GM23338 (cell line): Measurements from ENCODE around the gene KRTAP5-1. TPM values are rescaled to one million over a fixed set of nuclear protein-coding genes. Genes with fewer than 3 reads are reported as not detected.
A peak's percentile ranks its signal among the peaks of the same experiment; 100 is the strongest.

Source experiments
- JUNB ChIP-seq: IDR thresholded peaks from one replicate; pipeline ENCODE4 v1.6.1; 2016; ENCODE audit warnings: antibody characterized with exemption; ENCODE audit not compliant: unreplicated experiment
- ZNF114 ChIP-seq: fragments of 250-450 bp; sonication (Bioruptor Pico); IDR thresholded peaks from 2 replicates; pipeline ENCODE4 v1.5.0; 2020; ENCODE audit warnings: mild to moderate bottlenecking, moderate library complexity
- polyA plus RNA-seq: library from polyadenylated mRNA; unstranded; fragments of >200 nt; fragmentation: Nextera tagmentation; extraction: Ambion mirVana; gene quantifications from 2 replicates; pipeline ENCODE4 v1.2.1, GENCODE V29; 2016
- total RNA-seq: library from RNA; depleted of rRNA; stranded (reverse); fragments of >200 nt; shearing (Covaris generic); gene quantifications from 2 replicates; pipeline ENCODE4 v1.2.3, GENCODE V29; 2014
- TF ChIP-seq, protein P1 (sequence below): fragments of 250-450 bp; sonication (Bioruptor Pico); IDR thresholded peaks from 2 replicates; pipeline ENCODE4 v1.5.0; 2020; ENCODE audit warnings: mild to moderate bottlenecking, moderate library complexity
- TF ChIP-seq, protein P2 (sequence below): IDR thresholded peaks from one replicate; pipeline ENCODE4 v1.6.1; 2018; ENCODE audit warnings: antibody characterized with exemption; ENCODE audit not compliant: unreplicated experiment
- TF ChIP-seq, protein P3 (sequence below): IDR thresholded peaks from 2 replicates; pipeline ENCODE4 v1.6.1; 2016; ENCODE audit warnings: antibody characterized with exemption
- TF ChIP-seq, protein P4 (sequence below), 2 experiments: fragments of 200-600 bp in 1 of 2; sonication (generic) in 1 of 2; conservative IDR thresholded peaks; 2 replicates each; pipeline versions ENCODE4 v1.5.1 to v1.6.1; 2016 to 2017; ENCODE audit warnings: antibody characterized with exemption in 2 of 2, low read depth in 2 of 2, mild to moderate bottlenecking in 2 of 2, moderate library complexity in 1 of 2

KRTAP5-1 gene
- total and polyA plus RNA-seq, 2 experiments from 2014 or later = not detected

DNA sequence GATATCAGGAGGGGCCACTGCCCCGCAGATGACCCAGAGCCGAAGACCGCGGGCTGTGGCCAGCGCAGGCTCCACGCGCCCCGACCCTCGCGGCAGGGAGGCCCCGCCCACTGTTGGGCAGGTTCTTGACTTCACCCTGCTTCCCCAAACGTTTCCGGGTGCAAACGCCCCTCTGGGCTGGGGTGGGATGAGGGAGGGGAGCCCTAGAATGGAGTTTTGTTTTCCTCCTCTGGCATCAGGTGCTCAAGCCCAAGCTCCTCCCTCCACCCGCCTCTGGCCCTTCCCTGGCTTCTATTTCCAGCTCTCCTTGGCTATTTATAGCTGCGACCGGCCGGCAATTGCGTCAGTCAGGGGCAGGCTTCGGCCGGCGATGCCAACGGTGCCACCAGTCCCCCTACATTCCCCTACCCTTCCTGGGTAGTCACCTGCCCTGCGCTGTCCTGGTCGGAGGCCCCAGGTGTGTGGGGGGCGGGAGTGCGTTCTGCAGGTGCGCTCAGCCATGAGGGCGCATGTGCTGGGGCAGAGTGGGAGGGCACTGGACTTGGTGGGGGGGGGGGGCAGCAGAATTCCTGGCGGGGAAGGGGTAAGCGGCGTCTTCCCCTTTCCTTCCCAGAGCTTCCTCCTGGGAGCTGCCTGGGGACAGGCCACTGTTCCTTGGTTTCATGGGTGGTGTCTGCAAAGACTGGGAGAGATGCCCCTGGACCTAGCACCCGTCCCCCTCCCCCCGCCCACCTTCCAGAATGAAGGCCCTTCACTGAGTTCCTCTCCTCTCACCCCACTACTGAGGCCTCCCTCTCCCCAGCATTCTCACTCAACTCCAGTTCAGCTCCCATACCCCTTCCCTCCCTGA, 36.6 kb downstream of the KRTAP5-1 start (continued):
- TF ChIP-seq, protein P1, sequence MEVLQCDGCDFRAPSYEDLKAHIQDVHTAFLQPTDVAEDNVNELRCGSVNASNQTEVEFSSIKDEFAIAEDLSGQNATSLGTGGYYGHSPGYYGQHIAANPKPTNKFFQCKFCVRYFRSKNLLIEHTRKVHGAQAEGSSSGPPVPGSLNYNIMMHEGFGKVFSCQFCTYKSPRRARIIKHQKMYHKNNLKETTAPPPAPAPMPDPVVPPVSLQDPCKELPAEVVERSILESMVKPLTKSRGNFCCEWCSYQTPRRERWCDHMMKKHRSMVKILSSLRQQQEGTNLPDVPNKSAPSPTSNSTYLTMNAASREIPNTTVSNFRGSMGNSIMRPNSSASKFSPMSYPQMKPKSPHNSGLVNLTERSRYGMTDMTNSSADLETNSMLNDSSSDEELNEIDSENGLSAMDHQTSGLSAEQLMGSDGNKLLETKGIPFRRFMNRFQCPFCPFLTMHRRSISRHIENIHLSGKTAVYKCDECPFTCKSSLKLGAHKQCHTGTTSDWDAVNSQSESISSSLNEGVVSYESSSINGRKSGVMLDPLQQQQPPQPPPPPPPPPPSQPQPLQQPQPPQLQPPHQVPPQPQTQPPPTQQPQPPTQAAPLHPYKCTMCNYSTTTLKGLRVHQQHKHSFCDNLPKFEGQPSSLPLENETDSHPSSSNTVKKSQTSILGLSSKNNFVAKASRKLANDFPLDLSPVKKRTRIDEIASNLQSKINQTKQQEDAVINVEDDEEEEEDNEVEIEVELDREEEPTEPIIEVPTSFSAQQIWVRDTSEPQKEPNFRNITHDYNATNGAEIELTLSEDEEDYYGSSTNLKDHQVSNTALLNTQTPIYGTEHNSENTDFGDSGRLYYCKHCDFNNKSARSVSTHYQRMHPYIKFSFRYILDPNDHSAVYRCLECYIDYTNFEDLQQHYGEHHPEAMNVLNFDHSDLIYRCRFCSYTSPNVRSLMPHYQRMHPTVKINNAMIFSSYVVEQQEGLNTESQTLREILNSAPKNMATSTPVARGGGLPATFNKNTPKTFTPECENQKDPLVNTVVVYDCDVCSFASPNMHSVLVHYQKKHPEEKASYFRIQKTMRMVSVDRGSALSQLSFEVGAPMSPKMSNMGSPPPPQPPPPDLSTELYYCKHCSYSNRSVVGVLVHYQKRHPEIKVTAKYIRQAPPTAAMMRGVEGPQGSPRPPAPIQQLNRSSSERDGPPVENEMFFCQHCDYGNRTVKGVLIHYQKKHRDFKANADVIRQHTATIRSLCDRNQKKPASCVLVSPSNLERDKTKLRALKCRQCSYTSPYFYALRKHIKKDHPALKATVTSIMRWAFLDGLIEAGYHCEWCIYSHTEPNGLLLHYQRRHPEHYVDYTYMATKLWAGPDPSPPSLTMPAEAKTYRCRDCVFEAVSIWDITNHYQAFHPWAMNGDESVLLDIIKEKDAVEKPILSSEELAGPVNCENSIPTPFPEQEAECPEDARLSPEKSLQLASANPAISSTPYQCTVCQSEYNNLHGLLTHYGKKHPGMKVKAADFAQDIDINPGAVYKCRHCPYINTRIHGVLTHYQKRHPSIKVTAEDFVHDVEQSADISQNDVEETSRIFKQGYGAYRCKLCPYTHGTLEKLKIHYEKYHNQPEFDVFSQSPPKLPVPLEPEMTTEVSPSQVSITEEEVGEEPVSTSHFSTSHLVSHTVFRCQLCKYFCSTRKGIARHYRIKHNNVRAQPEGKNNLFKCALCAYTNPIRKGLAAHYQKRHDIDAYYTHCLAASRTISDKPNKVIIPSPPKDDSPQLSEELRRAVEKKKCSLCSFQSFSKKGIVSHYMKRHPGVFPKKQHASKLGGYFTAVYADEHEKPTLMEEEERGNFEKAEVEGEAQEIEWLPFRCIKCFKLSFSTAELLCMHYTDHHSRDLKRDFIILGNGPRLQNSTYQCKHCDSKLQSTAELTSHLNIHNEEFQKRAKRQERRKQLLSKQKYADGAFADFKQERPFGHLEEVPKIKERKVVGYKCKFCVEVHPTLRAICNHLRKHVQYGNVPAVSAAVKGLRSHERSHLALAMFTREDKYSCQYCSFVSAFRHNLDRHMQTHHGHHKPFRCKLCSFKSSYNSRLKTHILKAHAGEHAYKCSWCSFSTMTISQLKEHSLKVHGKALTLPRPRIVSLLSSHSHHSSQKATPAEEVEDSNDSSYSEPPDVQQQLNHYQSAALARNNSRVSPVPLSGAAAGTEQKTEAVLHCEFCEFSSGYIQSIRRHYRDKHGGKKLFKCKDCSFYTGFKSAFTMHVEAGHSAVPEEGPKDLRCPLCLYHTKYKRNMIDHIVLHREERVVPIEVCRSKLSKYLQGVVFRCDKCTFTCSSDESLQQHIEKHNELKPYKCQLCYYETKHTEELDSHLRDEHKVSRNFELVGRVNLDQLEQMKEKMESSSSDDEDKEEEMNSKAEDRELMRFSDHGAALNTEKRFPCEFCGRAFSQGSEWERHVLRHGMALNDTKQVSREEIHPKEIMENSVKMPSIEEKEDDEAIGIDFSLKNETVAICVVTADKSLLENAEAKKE (CRISPR knock-in tag) = no peak
- TF ChIP-seq JUNB (no peak), ZNF114 (no peak)
- TF ChIP-seq, protein P2, sequence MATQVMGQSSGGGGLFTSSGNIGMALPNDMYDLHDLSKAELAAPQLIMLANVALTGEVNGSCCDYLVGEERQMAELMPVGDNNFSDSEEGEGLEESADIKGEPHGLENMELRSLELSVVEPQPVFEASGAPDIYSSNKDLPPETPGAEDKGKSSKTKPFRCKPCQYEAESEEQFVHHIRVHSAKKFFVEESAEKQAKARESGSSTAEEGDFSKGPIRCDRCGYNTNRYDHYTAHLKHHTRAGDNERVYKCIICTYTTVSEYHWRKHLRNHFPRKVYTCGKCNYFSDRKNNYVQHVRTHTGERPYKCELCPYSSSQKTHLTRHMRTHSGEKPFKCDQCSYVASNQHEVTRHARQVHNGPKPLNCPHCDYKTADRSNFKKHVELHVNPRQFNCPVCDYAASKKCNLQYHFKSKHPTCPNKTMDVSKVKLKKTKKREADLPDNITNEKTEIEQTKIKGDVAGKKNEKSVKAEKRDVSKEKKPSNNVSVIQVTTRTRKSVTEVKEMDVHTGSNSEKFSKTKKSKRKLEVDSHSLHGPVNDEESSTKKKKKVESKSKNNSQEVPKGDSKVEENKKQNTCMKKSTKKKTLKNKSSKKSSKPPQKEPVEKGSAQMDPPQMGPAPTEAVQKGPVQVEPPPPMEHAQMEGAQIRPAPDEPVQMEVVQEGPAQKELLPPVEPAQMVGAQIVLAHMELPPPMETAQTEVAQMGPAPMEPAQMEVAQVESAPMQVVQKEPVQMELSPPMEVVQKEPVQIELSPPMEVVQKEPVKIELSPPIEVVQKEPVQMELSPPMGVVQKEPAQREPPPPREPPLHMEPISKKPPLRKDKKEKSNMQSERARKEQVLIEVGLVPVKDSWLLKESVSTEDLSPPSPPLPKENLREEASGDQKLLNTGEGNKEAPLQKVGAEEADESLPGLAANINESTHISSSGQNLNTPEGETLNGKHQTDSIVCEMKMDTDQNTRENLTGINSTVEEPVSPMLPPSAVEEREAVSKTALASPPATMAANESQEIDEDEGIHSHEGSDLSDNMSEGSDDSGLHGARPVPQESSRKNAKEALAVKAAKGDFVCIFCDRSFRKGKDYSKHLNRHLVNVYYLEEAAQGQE = no peak
- TF ChIP-seq, protein P3, sequence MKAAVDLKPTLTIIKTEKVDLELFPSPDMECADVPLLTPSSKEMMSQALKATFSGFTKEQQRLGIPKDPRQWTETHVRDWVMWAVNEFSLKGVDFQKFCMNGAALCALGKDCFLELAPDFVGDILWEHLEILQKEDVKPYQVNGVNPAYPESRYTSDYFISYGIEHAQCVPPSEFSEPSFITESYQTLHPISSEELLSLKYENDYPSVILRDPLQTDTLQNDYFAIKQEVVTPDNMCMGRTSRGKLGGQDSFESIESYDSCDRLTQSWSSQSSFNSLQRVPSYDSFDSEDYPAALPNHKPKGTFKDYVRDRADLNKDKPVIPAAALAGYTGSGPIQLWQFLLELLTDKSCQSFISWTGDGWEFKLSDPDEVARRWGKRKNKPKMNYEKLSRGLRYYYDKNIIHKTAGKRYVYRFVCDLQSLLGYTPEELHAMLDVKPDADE = peak; percentile 59; the same call in 1 of the 2 replicates
- TF ChIP-seq, protein P4, sequence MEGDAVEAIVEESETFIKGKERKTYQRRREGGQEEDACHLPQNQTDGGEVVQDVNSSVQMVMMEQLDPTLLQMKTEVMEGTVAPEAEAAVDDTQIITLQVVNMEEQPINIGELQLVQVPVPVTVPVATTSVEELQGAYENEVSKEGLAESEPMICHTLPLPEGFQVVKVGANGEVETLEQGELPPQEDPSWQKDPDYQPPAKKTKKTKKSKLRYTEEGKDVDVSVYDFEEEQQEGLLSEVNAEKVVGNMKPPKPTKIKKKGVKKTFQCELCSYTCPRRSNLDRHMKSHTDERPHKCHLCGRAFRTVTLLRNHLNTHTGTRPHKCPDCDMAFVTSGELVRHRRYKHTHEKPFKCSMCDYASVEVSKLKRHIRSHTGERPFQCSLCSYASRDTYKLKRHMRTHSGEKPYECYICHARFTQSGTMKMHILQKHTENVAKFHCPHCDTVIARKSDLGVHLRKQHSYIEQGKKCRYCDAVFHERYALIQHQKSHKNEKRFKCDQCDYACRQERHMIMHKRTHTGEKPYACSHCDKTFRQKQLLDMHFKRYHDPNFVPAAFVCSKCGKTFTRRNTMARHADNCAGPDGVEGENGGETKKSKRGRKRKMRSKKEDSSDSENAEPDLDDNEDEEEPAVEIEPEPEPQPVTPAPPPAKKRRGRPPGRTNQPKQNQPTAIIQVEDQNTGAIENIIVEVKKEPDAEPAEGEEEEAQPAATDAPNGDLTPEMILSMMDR (conservative IDR thresholded peaks at IDR 0.05; ENCODE audit: low read depth in 2 of 2) = no peak
